Fibroblast of peridontal ligament (primary cell): ENCODE results near the gene FAM168A.
"Not testable (repeated sequence)": the region's sequence is repeated elsewhere in the genome, so short reads cannot be mapped to it uniquely, and the experiment has no call there.

Experiments used
- DNase-seq: peaks from one replicate; pipeline ENCODE4 v3.0.0-alpha.2; 2010; ENCODE audit errors: extremely low read depth

FAM168A gene

DNA sequence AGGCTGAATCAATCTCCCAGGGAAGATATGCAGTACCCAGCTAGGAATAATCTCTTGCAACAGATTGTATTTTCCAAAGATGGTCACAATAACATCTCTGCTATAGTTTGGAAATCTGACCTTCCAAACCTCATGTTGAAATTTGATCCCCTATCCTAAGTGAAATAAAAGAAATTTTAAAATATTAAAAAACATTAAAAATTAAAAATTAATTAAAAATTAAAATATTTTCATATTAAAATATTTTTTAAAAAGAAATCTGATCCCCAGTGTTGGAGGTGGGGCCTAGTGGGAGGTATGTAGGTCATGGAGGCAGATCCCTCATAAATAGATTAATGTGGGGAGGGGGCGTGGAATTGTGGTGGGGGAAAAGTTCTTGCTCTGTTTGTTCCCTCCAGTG lies 79.7 kb downstream of the FAM168A start:
- no peak for DNase-seq

DNA sequence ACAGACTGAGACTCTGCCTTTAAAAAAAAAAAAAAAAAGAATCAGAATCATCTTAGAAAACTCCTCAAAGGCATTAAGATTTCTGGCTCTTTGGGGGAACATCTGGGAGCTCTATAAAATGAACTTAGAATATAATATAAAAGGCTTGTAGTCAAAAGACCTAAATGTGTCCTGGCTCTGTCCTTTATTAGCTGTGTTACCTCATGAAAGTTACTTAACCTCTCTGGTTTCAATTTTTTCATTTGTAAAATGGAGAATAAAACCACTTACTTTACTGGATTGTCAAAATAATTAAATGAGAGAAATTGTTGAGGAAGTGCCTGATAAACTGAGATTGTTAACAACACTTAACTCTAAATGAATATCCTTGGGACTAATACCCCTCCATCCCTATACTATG lies 81.8 kb downstream of the FAM168A start:
- no peak for DNase-seq

DNA sequence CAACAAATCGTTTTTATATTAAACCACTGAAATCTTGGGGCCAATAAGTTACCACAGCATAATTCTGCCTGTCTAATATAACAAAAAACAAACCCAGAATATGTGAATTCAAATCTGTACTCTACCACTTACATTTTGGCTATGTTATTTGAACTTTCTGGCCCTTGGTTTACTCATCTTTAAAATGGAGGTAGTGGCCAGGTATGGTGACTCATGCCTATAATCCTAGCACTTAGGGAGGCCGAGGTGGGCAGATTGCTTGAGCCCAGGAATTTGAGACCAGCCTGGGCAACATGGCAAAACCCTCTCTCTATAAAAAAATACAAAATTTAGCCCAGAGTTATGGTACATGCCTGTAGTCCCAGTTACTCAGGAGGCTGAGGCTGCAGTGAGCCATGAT lies 84.2 kb downstream of the FAM168A start:
- no peak for DNase-seq

DNA sequence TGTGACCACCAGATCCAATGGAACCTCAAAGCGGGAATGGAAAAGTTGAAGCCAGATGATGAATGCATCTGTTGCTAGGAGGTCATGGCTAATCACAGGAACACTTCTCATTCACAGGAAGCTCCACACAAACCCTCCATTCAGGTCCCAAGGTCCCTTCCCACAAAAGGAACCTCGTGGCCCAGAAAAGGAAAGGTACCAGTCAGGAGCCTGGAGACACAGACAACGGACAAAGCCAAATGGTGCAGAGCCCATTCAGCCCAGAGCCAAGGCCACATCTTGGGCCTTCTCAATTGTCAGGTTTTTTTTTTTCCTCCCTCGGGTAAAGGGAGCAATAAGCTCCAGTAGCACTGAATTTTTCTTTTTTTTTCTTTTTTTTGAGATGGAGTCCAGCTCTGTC lies 87.0 kb downstream of the FAM168A start:
- DNase-seq: no peak

DNA sequence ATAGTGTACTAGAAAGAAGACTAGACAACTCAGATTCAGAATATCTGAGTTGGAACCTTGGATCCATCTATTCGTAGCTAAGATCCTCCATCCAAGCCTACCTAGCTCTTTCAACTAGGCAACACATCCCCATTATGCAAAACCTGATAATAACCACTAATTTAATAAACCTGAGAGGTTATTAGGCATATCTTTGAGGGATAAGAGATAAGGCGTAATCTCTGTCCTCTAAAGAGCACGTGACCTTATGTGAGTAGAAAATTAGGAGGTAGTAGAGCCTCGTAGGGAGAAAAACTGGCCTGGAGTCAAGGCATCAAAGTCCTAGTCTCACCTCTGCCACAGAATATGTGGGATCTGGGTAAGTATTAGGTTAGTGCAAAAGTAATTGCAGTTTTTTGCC lies 87.8 kb downstream of the FAM168A start:
- no peak for DNase-seq

DNA sequence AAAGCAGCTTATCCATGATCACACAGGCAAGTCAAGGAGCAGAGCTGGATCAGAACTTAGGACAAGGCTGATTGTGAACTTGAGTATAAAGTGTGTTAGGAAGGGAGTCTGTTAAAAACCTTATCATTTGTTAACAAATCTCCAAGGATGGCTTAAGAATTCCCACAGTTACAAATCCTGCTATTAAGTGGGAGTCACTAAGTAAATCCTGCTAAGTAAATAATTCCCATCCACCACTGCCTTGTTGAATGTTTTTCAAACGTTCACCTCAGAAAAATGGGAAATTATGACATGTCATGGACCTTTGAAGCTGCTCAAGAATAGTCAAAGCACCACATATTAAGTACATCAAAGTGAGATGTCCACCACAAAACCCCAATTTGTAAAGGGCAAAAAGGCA lies 88.7 kb downstream of the FAM168A start:
- DNase-seq: no peak

DNA sequence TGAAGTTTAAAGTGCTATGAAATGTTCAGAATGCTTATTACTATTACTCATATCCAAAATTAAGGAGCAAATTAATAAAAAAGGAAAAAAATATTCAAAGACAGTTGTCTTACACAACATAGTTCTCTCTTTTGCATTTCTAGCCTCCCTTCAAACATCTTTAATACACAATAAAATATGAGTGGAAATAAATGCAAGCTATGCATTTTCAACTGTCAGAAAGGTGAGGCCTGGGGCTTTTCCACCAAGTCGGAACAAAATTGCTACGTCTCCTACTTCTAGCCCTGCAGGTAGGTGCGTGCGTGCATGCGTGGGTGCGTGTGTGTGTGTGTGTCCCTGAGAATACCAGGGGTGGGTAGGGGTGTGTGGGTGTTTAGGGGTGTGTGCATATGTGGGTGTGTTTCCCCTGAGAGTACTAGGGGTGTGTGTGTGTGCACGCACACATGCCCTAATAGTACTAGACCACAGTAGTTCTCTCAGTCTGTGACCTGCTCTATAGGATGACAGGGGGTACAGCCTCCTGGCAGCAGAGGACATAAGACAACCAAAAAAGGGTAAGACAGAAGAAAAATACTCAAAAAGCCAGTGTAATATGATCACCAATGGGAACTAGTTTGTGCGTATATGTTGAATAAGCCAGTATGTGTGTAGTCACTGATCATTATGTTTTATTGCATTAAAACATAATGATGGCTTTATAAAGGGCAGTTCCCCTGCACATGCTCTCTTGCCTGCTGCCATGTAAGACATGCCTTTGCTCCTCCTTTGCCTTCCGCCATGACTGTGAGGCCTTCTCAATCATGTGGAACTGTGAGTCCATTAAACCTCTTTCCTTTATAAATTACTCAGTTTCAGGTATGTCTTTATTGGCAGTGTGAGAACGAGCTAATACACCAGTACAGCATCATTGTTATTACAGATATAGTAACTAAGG lies 89.4 kb downstream of the FAM168A start:
- no peak for DNase-seq

DNA sequence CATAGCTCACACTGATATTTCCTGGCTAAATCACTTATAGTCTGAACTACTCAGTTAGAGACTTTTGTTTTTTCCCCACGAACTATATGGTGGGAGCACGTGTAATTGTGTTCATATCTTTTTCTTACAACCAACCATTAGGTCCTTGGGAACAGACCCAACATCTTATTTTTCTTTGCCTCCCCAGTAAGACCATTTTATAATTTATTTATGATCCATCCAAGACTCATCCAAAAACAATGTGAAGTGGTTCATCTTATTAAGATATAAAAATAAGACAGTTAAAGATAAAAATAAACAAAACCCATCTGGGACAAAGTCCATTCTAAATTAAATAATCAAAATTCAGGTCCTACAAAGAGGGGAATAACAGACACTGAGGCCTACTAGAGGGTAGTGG lies 90.8 kb downstream of the FAM168A start:
- DNase-seq: peak; percentile 22

DNA sequence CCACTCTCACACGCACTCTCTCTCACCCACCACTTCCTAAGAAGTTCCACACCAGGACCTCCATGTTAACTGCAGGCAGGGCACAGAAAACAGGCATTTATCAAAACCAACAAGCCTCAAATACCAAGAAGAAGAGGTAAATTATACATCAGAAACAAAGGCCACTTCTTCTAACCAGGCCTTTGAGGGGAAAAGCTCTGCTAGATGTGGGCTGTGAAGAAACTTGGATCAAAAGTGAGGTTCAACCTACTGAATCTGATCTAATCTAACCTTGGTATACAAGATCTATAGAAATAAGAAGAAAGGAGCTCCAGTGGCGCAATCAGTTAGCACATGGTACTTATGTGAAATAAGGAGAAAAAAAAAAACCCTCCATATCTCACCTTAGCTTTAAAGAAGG lies 91.9 kb downstream of the FAM168A start:
- no peak for DNase-seq

DNA sequence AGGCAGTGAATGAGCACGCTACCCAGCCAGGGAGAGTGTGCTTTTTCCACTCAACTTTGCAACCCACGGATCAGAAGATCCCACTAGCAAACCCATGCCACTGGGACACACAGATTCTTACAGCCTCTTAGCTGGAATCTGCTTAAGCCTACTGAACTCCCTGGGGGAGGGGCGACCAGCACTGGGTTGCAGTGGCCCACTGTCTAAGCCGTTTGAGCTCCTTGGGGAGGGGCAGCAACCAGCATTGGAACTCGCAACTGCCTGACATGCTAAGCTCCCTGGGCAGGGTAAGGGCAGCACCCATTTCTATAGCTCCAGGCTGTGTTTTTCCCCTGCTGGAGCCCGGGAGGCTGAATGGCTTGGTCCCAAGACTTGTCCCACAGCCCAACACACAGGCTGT lies 99.6 kb downstream of the FAM168A start:
- DNase-seq: no peak

DNA sequence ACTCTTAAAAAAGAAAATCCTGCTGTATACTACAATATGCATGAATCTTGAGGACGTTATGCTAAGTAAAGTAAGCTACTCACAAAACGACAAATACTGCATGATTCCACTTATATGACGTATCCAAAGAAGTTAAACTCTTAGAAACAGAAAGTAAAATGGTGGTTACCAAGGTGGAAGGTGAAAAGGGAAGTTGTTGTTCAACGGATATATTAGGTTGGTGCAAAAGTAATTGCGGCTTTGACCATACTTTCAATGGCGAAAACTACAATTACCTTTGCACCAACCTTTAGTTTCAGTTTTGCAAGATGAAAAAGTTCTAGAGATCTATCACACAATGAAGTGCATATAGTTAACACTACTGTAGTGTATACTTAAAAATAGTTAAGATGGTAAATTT lies 101.8 kb downstream of the FAM168A start:
- no peak for DNase-seq

DNA sequence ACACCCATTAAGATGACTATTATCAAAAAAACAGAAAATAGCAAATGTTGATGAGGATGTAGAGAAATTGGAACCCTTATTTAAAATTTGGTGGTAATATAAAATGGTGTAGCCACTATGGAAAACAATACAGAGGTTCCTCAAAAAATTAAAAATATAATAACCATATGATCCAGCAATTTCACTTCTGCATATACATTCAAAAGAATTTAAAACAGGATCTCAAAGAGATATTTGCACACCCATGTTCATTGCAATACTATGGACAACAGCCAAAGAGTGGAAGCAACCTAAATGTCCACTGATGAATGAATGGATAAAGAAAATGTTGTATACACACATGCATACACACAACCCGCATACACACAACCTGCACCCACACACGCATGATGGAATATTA lies 102.2 kb downstream of the FAM168A start:
- no peak for DNase-seq

DNA sequence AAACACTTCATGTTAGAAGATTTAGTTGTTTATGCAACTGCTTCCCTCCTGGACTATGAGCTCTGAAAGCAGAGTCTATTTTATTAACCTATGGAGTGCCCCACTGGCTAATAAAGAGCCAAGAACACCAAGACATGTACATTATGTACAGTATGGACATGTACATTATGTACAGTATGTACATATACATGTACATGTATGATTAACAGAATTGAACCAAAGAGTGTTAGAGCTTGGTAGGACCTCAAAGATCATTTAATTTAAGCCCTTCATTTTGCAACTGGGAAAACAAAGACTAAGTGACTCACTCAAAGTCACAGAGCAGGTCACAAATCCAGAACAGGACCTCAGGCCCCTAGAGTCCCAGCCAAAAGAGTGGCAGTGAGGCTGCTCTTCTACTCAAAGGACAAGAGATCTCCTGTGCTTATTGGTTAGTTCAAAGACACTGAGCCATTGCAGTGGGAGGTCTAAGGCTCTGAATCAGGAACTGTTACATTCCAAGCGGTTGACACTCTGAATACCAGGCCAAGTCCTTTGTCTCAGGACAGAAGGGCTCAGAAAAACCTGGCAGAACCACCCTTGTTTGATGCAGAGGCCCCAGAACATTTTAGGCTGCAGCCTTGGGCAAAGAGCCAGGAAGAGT lies 103.8 kb downstream of the FAM168A start:
- DNase-seq: peak; percentile 47

DNA sequence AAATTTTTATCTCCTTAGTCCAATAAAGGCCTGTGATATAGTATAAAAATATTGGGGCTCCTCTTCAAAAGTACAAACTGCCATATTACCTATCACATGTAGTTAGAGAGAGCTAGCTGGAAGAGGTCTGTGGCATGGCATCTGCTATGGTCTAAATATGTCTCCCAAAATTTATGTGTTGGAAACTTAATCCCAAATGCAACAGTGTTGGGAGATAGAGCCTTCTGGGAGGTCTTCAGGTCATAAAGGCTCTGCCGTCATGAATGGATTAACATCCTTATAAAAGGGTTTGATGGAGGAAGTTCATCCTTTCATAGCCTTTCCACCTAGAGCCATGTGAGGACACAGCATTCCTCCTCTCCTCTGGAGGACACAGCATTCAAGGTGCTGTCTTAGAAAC lies 116.3 kb downstream of the FAM168A start:
- DNase-seq: no peak

DNA sequence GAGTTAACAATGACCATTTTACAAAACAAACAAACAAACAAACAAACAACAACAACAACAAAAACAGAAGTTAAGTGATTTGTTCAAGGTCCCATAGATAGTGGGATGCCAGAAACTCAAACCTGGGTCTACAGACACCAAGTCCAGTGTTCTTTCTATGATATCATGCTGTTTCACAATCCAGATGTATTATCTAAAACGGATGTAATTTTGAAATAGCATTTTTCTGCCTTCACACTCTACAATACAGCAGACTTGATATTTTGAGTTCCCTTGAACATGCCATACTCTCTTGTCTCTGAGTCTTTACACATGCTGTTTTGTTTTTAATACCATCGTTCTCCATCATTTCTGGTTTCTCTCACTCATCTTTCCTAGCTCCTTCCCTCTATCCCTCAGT lies 117.2 kb downstream of the FAM168A start:
- DNase-seq: peak; percentile 31

DNA sequence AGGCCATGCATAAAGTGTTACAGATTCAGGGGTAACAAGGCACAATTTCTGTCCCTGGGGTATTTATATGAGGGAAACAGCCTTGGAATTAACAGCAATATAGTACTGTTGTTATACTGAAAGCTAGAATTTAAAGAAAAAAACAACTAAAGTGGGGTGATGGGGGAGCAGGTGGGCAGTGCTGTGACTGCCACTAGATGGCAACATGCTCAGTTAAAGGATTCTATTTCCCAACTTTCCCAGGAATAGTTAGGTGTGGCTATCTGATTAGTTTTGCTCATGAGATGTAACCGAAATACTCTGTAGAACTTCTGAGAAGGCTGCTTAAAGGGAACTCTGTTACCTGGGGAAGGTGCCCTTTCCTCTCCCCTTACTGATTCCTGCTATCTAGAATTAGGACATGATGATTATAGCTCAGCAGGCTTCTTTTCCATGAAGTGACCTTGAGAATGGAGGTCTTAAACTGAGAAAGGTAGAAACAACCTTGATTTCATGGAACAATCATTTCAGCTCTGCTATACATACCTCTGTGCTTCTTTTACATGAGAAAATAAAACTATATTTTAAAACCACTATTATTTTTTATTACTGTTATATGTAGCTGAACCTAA lies 119.1 kb downstream of the FAM168A start:
- peak; percentile 53 for DNase-seq

DNA sequence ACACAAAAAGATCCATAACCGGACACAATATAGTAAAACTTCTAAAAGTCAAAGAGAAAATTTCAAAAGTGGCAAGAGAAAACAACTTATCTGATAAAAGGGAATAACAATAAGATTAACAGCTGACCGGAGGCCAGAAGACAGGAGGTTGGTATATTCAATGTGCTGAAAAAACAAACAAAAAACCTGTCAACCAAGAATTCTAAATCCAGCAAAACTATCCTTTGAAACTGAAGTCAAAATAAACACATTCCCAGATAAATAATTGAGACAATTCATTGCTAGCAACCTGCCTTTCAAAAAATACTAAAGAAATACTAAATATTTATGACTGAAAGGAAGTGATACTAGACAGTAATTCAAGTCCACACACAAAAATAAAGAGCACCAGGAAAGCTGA lies 120.4 kb downstream of the FAM168A start:
- no peak for DNase-seq

DNA sequence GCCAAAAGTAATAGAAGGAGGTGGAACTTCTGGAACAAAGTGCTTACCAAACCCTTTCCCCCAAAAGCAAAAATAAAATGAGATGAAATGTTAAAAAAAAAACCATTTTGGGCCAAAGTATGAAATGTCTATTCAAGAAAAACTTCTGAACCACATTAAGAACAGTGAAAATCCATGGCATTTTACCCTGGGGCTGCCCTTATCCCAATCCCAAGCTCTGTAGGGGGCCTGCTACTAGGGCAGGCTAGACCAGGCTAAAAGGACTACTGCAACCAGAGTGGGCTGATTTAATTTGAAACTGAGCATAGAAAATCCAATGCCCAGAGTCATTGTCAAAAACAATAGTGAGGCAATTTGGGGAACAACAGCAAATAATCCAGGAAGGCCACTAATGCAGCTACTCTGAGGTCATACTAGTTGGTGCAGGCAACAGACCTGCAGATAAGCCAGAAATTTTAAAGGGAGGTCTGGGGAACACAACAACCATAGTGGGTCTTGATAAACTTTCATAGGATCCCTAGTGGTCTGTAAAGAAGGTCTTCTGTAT lies 122.3 kb downstream of the FAM168A start:
- no peak for DNase-seq

DNA sequence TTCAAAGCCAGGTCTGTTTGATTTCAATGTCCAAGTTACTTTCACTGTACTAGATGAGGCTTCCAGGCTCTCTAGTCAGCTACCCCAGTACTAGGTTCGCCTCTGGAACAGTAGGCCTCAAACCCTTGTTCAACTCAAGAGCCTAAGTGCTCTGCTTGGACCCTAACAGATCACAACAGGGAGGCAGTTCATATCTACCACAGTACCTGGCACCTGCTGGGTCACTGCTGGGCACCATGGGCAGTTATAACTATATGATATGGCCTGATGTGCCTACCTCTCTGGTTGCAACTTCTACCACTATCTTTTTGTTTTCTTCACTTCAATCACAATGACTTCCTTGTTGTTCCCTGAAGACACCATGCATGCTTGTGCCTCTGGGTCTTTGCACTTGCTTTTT lies 124.7 kb downstream of the FAM168A start:
- DNase-seq: no peak

DNA sequence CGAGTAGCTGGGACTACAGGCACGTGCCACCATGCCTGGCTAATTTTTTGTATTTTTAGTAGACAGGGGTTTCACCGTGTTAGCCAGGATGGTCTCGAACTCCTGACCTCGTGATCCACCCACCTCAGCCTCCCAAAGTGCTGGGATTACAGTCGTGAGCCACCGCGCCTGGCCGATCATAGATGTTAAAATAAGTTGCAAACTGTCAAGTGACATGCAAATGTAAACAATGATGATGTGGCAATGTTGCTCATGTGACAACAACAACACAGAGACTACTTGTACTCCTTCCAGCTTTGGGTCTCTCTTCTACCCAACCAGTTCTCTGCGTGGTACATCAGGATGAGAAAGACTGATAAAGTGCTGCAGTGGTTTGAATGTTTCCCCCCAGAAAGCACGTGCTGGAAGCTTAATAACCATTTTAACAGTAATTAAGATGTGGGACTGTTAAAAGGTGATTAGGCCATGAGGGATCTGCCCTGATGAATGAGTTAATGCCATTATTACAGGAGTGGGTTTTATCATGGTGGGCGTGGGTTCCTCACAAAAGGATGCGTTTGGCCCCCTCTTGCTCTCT lies 127.8 kb downstream of the FAM168A start:
- DNase-seq: not testable (repeated sequence)

DNA sequence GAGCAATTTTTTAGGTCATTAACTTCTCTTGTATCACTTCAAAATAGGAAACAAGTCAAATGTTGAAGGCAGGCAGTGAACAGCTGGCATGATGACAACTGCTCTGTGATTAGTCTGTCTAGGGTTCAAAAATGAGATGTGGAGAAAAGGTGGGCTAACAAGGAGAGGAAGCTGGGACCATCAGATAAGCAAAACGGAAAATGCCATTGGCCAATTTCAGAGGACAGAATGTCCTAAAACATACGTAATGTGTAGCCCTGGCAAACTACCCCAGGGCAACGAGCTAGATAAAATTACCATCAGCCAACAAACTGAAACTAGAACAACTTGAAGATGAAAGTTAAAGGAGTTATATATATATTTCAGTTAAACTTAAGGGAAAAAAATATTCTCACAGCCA lies 128.5 kb downstream of the FAM168A start:
- DNase-seq: no peak

DNA sequence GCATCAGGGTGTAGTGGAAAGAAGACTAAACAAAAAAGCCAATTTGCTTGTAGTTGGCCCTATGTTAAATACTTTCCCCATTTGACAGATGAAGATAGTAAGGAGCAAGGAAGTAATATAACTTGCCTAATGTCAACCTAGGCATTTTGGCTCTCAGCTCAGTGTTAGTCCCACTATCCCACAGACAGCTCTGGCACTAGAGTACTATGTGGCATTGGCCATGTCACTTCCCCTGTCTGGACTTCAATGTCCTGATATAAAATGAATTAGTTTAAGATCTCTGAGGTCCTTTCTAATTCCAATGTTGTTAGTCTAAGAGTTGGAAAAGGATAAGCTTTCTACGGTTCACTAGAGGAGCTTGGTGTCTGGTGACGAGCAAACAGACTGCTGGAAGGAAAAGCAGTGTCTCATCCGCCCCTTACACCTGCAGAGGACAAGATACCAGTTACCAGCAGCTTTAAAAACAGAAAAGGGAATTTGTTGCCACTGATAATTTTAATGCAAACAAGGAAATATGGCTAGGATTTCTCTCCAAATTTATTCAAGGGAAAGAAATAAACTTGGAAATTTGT lies 129.2 kb downstream of the FAM168A start:
- DNase-seq: no peak
